Activated CD8-positive, alpha-beta T cell treated with anti-CD3 and anti-CD28 coated beads for 36 hours (primary cell): ENCODE measurements around the gene OSTM1. TPM values are rescaled to one million over a fixed set of nuclear protein-coding genes. Genes with fewer than 3 reads are reported as not detected.

Source experiments
- ATAC-seq: fragments of 200-7000 bp; cut with Tn5 transposase; one replicate; pipeline ENCODE4 v1.10.0; 2021; ENCODE audit warnings: mild to moderate bottlenecking, moderate library complexity
- CTCF ChIA-PET: fragments of 350-600 bp; sonication (Branson Sonifier 250); formaldehyde crosslinking; loops from one replicate; lab custom pipeline; 2021; ENCODE audit warnings: antibody characterized with exemption; lab: Charles Lee
- POLR2A ChIA-PET: fragments of 350-600 bp; sonication (Branson Sonifier 250); formaldehyde crosslinking; loops from one replicate; lab custom pipeline; 2021; ENCODE audit warnings: antibody characterized with exemption; lab: Charles Lee
- DNase-seq: peaks from one replicate; pipeline ENCODE4 v3.0.0-alpha.2; 2020
- H3K27ac Mint-ChIP-seq: one replicate; pipeline ENCODE4 v1.8.0; 2021; ENCODE audit warnings: mild to moderate bottlenecking, mixed read lengths
- H3K27me3 Mint-ChIP-seq: one replicate; pipeline ENCODE4 v1.8.0; 2021; ENCODE audit warnings: mixed read lengths
- H3K36me3 Mint-ChIP-seq: one replicate; pipeline ENCODE4 v1.8.0; 2021; ENCODE audit warnings: low read depth, mixed read lengths
- H3K4me1 Mint-ChIP-seq: one replicate; pipeline ENCODE4 v1.8.0; 2021; ENCODE audit warnings: low read depth, mixed read lengths
- H3K4me3 Mint-ChIP-seq: one replicate; pipeline ENCODE4 v1.8.0; 2021; ENCODE audit warnings: mild to moderate bottlenecking, moderate library complexity, mixed read lengths
- H3K9me3 Mint-ChIP-seq: one replicate; pipeline ENCODE4 v1.8.0; 2021; ENCODE audit warnings: mixed read lengths
- intact Hi-C: fragments of 100-400 bp; cut with micrococcal nuclease; formaldehyde crosslinking; loops from one replicate; pipeline ENCODE4 v1.10.0; 2022
- total RNA-seq, 2 experiments: library from RNA; stranded (reverse); gene quantifications; one replicate each; pipeline ENCODE4 v1.2.3, GENCODE V29; 2021
- TF ChIP-seq, protein P1 (sequence below): fragments of 200-600 bp; IDR thresholded peaks from one replicate; pipeline ENCODE4 v1.8.0; 2022; ENCODE audit warnings: antibody characterized with exemption, mild to moderate bottlenecking

Gene OSTM1
- total RNA-seq, 2 experiments from 2014 or later, result 7.2 to 7.5 TPM

- ChIA-PET CTCF (interaction anchor here (0.6 to 4.8 kb wide), 16 partner anchors 18 to 417 kb away, joined by 3 to 44 read pairs (median 4); partner anchors contain the start of gene NR2E1), POLR2A (interaction anchor here (0.6 to 1.7 kb wide), 4 partner anchors 40 to 410 kb away, joined by 3 to 4 read pairs (median 4); no protein-coding TSS in a partner anchor)
- Mint-ChIP-seq H3K4me1 (peaks cover 39% of the 10 kb centered on the region), H3K9me3 (no peaks in the 10 kb centered on the region), H3K36me3 (no peaks in the 10 kb centered on the region), H3K27ac (no peak overlapping the region), H3K4me3 (peak overlapping the region; percentile 39), H3K27me3 (peaks cover 73% of the 10 kb centered on the region)
- TF ChIP-seq, protein P1, sequence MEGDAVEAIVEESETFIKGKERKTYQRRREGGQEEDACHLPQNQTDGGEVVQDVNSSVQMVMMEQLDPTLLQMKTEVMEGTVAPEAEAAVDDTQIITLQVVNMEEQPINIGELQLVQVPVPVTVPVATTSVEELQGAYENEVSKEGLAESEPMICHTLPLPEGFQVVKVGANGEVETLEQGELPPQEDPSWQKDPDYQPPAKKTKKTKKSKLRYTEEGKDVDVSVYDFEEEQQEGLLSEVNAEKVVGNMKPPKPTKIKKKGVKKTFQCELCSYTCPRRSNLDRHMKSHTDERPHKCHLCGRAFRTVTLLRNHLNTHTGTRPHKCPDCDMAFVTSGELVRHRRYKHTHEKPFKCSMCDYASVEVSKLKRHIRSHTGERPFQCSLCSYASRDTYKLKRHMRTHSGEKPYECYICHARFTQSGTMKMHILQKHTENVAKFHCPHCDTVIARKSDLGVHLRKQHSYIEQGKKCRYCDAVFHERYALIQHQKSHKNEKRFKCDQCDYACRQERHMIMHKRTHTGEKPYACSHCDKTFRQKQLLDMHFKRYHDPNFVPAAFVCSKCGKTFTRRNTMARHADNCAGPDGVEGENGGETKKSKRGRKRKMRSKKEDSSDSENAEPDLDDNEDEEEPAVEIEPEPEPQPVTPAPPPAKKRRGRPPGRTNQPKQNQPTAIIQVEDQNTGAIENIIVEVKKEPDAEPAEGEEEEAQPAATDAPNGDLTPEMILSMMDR, result peak; percentile 78
- peak; percentile 29 for DNase-seq
- no peak for ATAC-seq
- intact Hi-C loops, result loop anchor here (2.0 to 10.0 kb wide), 2 partner anchors 379 to 411 kb away; no protein-coding TSS in a partner anchor
Observed at GRCh38 chr6:108113557-108114519, 39.3 kb upstream of the OSTM1 start.

GRCh38 chr6:108108374-108108773, 33.8 kb upstream of the OSTM1 start:
- H3K27me3 Mint-ChIP-seq, result peaks cover 28% of the 10 kb centered on the region
- H3K4me3 Mint-ChIP-seq, result no peak overlapping the region
- ChIA-PET POLR2A (no interaction called here), CTCF (no interaction called here)
- DNase-seq, result no peak
- H3K27ac Mint-ChIP-seq, result no peak overlapping the region
- TF ChIP-seq, protein P1, result no peak
- no peaks in the 10 kb centered on the region for H3K36me3 Mint-ChIP-seq
- intact Hi-C loops, result no loop called here
- ATAC-seq, result no peak
- H3K4me1 Mint-ChIP-seq, result peaks cover 1% of the 10 kb centered on the region
- no peaks in the 10 kb centered on the region for H3K9me3 Mint-ChIP-seq

- no peak for DNase-seq
- Mint-ChIP-seq H3K4me1 (no peaks in the 10 kb centered on the region), H3K36me3 (no peaks in the 10 kb centered on the region), H3K27ac (no peak overlapping the region), H3K27me3 (peaks cover 16% of the 10 kb centered on the region), H3K4me3 (no peak overlapping the region), H3K9me3 (no peaks in the 10 kb centered on the region)
- no peak for ATAC-seq
- TF ChIP-seq, protein P1, result no peak
- intact Hi-C loops, result no loop called here
- CTCF ChIA-PET, result interaction anchor here (0.7 to 1.0 kb wide), 4 partner anchors 10 to 412 kb away, joined by 3 to 4 read pairs (median 3); no protein-coding TSS in a partner anchor
- POLR2A ChIA-PET, result no interaction called here
Observed at GRCh38 chr6:108107102-108107501, 32.6 kb upstream of the OSTM1 start.

DNA sequence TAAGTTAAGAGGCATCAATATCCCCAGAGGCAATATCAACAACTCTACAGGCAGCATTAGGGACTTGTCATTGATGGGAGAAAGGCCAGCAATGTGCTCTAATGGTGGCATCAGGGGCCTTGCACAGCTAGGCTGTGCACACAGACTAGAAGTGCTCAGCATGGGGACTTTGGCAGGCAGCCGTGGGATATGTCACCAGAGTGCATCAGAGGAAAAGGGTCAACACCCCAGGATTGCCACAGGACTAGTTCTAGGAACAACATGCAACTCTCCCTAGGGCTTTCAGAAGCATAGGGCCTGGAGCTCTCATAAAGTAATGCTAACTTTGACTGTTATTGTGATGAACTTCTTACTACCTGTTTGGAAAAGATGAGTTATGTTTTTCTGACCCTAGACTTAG, 32.2 kb upstream of the OSTM1 start:
- H3K36me3 Mint-ChIP-seq, result no peaks in the 10 kb centered on the region
- H3K27me3 Mint-ChIP-seq, result peaks cover 15% of the 10 kb centered on the region
- ATAC-seq (no peak), DNase-seq (no peak)
- no peaks in the 10 kb centered on the region for H3K4me1 Mint-ChIP-seq
- CTCF ChIA-PET, result interaction anchor here (0.7 to 1.0 kb wide), 4 partner anchors 9 to 413 kb away, joined by 3 to 4 read pairs (median 3); no protein-coding TSS in a partner anchor
- H3K9me3 Mint-ChIP-seq, result no peaks in the 10 kb centered on the region
- intact Hi-C loops, result no loop called here
- H3K27ac Mint-ChIP-seq, result no peak overlapping the region
- TF ChIP-seq, protein P1, result no peak
- POLR2A ChIA-PET, result no interaction called here
- H3K4me3 Mint-ChIP-seq, result no peak overlapping the region

- H3K27ac Mint-ChIP-seq, result no peak overlapping the region
- TF ChIP-seq, protein P1, result no peak
- H3K36me3 Mint-ChIP-seq, result no peaks in the 10 kb centered on the region
- no peaks in the 10 kb centered on the region for H3K4me1 Mint-ChIP-seq
- POLR2A ChIA-PET, result no interaction called here
- ATAC-seq (no peak), DNase-seq (no peak)
- CTCF ChIA-PET, result no interaction called here
- no peaks in the 10 kb centered on the region for H3K9me3 Mint-ChIP-seq
- intact Hi-C loops, result no loop called here
- no peak overlapping the region for H3K4me3 Mint-ChIP-seq
- peaks cover 13% of the 10 kb centered on the region for H3K27me3 Mint-ChIP-seq
Observed at GRCh38 chr6:108106261-108106660, 31.7 kb upstream of the OSTM1 start.
